RWPE2 (cell line): ENCODE data around the gene KLF6.
"Not testable (repeated sequence)": the region's sequence is repeated elsewhere in the genome, so short reads cannot be mapped to it uniquely, and the experiment has no call there.

ENCODE experiments used
- ATAC-seq: fragments of 200-7000 bp; cut with Tn5 transposase; 3 replicates; pipeline ENCODE4 v1.9.1; 2021; ENCODE audit warnings: low read depth
- DNase-seq: peaks from one replicate; pipeline ENCODE4 v3.0.0-alpha.2; 2020; ENCODE audit warnings: low spot score
- H3K27ac ChIP-seq: fragments of 450-650 bp; 2 replicates; pipeline ENCODE4 v1.5.1; 2017; ENCODE audit warnings: mild to moderate bottlenecking; ENCODE audit not compliant: poor library complexity, severe bottlenecking
- H3K27me3 ChIP-seq: fragments of 250-450 bp; sonication (Bioruptor Pico); 2 replicates; pipeline ENCODE4 v1.5.1; 2021; ENCODE audit warnings: mild to moderate bottlenecking, moderate library complexity; ENCODE audit not compliant: insufficient read depth, poor library complexity, severe bottlenecking
- H3K36me3 ChIP-seq: fragments of 250-450 bp; sonication (Bioruptor Pico); 2 replicates; pipeline ENCODE4 v1.5.1; 2020; ENCODE audit warnings: low read depth, mild to moderate bottlenecking, moderate library complexity
- H3K4me1 ChIP-seq: fragments of 250-450 bp; sonication (Bioruptor Pico); 2 replicates; pipeline ENCODE4 v1.5.1; 2021; ENCODE audit warnings: mild to moderate bottlenecking, moderate library complexity; ENCODE audit not compliant: insufficient read depth, poor library complexity, severe bottlenecking
- H3K4me3 ChIP-seq: fragments of 250-450 bp; sonication (Bioruptor Pico); 2 replicates; pipeline ENCODE4 v1.5.1; 2021; ENCODE audit warnings: mild to moderate bottlenecking, moderate library complexity; ENCODE audit not compliant: severe bottlenecking
- H3K9me3 ChIP-seq: fragments of 250-450 bp; sonication (Bioruptor Pico); 2 replicates; pipeline ENCODE4 v1.5.1; 2021; ENCODE audit warnings: mild to moderate bottlenecking, moderate library complexity; ENCODE audit not compliant: severe bottlenecking
- TF ChIP-seq, protein P1 (sequence below): fragments of 450-650 bp; IDR thresholded peaks from one replicate; pipeline ENCODE4 v1.5.1; 2017; ENCODE audit warnings: mild to moderate bottlenecking, moderate library complexity; ENCODE audit not compliant: poor library complexity, severe bottlenecking

KLF6 gene

GRCh38 chr10:3735175-3735574, 49.8 kb downstream of the KLF6 start:
- ATAC-seq: no peak

DNA sequence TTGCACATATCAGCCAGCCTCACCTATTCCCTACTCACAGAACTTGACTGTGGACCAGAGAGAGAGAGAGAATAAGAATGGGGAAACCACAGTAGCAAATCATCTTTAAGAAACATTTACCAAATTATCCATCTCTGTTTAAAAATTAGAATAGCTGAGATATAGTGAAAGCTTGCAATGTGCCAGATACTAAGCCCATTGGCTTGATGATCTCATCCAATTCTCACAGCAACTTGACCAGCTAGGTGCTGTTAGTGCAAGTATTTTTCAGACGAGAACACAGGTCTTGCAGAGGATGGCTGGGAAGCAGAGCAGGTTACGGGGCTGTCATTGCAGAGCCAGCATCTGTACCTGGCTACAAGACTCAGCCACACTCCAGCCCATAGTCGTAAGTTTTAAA, 50.9 kb downstream of the KLF6 start:
- DNase-seq (no peak), ATAC-seq (no peak)
- H3K9me3 ChIP-seq: peaks cover 2% of the 10 kb centered on the region
- H3K4me1 ChIP-seq: peaks cover 6% of the 10 kb centered on the region
- TF ChIP-seq, protein P1, sequence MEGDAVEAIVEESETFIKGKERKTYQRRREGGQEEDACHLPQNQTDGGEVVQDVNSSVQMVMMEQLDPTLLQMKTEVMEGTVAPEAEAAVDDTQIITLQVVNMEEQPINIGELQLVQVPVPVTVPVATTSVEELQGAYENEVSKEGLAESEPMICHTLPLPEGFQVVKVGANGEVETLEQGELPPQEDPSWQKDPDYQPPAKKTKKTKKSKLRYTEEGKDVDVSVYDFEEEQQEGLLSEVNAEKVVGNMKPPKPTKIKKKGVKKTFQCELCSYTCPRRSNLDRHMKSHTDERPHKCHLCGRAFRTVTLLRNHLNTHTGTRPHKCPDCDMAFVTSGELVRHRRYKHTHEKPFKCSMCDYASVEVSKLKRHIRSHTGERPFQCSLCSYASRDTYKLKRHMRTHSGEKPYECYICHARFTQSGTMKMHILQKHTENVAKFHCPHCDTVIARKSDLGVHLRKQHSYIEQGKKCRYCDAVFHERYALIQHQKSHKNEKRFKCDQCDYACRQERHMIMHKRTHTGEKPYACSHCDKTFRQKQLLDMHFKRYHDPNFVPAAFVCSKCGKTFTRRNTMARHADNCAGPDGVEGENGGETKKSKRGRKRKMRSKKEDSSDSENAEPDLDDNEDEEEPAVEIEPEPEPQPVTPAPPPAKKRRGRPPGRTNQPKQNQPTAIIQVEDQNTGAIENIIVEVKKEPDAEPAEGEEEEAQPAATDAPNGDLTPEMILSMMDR: no peak
- no peaks in the 10 kb centered on the region for H3K27me3 ChIP-seq
- no peak overlapping the region for H3K4me3 ChIP-seq
- no peak overlapping the region for H3K27ac ChIP-seq
- H3K36me3 ChIP-seq: no peaks in the 10 kb centered on the region

More at GRCh38 chr10:3735175-3735574, 49.8 kb downstream of the KLF6 start:
- Histone ChIP-seq H3K27ac (no peak overlapping the region), H3K4me3 (no peak overlapping the region), H3K27me3 (no peaks in the 10 kb centered on the region), H3K36me3 (no peaks in the 10 kb centered on the region), H3K4me1 (peaks cover 13% of the 10 kb centered on the region), H3K9me3 (peaks cover 2% of the 10 kb centered on the region)
- TF ChIP-seq, protein P1: no peak
- no peak for DNase-seq

- not testable (repeated sequence) for H3K36me3 ChIP-seq, DNase-seq, H3K27me3 ChIP-seq, H3K27ac ChIP-seq, ATAC-seq, H3K4me1 ChIP-seq, H3K4me3 ChIP-seq, H3K9me3 ChIP-seq
Observed at GRCh38 chr10:3732183-3732582, 52.8 kb downstream of the KLF6 start.

GRCh38 chr10:3729397-3729976, 55.5 kb downstream of the KLF6 start:
- Histone ChIP-seq H3K36me3 (no peaks in the 10 kb centered on the region), H3K27me3 (no peaks in the 10 kb centered on the region), H3K4me1 (no peaks in the 10 kb centered on the region), H3K4me3 (no peak overlapping the region), H3K27ac (no peak overlapping the region), H3K9me3 (peaks cover 2% of the 10 kb centered on the region)
- ATAC-seq (peak; percentile 48; the same call in 1 of the 3 replicates), DNase-seq (no peak)
- TF ChIP-seq, protein P1: no peak

DNA sequence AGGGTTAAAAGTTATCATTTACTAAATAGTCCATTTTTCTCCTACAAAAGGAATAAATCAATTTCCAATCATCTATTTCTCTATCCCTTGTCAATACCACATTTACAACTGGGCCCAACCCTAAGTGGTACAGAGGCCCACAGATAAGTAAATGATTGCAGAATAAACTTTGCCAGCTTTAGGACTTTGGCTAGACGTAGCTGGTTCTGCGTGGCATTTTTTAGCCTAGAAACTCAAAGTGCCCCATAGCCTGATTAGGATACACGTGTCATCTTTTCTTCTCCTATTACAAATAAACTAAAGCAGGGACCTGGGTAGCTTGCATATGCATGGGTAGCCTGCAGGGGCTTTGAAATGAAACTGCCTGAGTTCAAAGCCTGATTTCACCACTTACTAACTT, 56.4 kb downstream of the KLF6 start:
- DNase-seq (no peak), ATAC-seq (no peak)
- Histone ChIP-seq H3K4me3 (no peak overlapping the region), H3K27ac (no peak overlapping the region), H3K27me3 (no peaks in the 10 kb centered on the region), H3K4me1 (no peaks in the 10 kb centered on the region), H3K36me3 (no peaks in the 10 kb centered on the region), H3K9me3 (peaks cover 2% of the 10 kb centered on the region)
- TF ChIP-seq, protein P1: no peak
